ENCODE measurements around the gene ZNF865. TPM values are rescaled to one million over a fixed set of nuclear protein-coding genes. Genes with fewer than 3 reads are reported as not detected.

The ZNF865 gene
- total RNA-seq, 1 experiment from 2014 or later: 16.2 TPM

DNA sequence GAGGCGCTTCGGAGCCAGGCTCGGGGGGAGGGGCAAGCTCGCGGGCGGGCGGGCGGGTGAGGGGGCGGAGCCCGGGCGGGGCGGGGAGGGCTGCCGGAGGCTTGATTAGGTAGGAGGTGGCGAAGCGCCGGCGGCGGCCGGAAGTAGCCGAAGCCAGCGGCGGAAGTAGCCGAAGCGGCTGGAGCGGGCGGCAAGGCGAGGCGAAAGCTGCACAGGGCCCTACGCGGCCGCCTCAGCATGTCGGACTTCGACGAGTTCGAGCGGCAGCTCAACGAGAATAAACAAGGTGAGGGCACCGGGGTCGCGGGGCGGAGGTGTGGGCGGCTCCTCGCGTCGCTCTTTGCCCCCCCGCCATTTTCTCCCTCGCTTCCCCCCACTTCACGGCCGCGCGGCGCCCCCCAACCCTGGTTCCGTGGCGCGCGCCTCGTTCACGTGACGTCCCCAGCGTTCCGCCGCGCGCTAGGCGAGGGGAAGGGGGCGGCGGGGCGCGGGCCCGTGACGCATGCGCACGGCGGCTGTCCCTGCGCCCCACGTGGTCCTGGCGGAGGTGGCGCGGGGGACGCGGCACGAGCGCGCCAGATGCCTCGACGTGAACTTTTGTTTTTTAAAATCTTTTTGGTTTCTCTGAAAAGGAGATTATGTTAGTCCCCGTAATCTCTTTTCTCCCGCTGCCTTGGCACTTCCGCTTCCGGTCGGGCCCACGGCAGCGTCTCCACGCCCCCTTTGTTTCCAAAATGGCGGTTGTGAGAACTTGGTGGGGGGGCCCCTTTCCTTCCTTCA, 49.6 kb downstream of the ZNF865 start, which contains the start of gene U2AF2:
TSS of gene U2AF2 (plus strand) at position 168 of the 780 bp plus-strand sequence. CDS start at position 238, 70 bp downstream.
- Histone ChIP-seq H3K9me3 (ENCODE audit: control insufficient read depth in 1 of 2, insufficient read depth in 1 of 2, low read depth in 1 of 2, low read length in 2 of 2) (no peaks in the 10 kb centered on the region), H3K9me2 (ENCODE audit: insufficient read depth) (no peaks in the 10 kb centered on the region), H3K4me2 (ENCODE audit: low read length) (peak within 1 kb of the TSS; percentile 79), H2AFZ (ENCODE audit: low read depth, low read length, poor library complexity, severe bottlenecking) (no peak within 1 kb of the TSS), H4K20me1 (ENCODE audit: insufficient read depth) (no peaks in the 10 kb centered on the region; the same call in 1 of the 2 replicates), H3K36me3 (ENCODE audit: control insufficient read depth in 1 of 2, insufficient read depth in 2 of 2, low read length in 2 of 2) (peaks cover 9 to 14% of the 10 kb centered on the region in 2 experiments; a peak in 3 of 4 replicates), H3K9ac (ENCODE audit: low read length) (peak within 1 kb of the TSS; percentile 99), H3K27me3 (ENCODE audit: insufficient read depth, low read length) (no peaks in the 10 kb centered on the region), H3K4me3 (replicated peaks in 1 of 2; ENCODE audit: low read depth in 1 of 2, low read length in 2 of 2) (peak within 1 kb of the TSS; percentile 93 to 94), H3K27ac (ENCODE audit: low read depth, low read length) (peak within 1 kb of the TSS; percentile 99), H3K4me1 (ENCODE audit: control insufficient read depth in 1 of 2, insufficient read depth in 2 of 2, low read length in 2 of 2) (peaks cover 18 to 29% of the 10 kb centered on the region in 2 experiments; a peak in 3 of 4 replicates), H3K79me2 (ENCODE audit: insufficient read depth, low read length) (peaks cover 49% of the 10 kb centered on the region)
- BruUV-seq (replicated peaks): no TSS peak
- RAD21 ChIA-PET (ENCODE audit: low non-redundant PET in 1 of 2, low total read pairs in 2 of 2, uncharacterized antibody in 2 of 2, unreplicated experiment in 2 of 2): no interaction called here
- DNase-seq (ENCODE audit: low read depth, low spot score) (peak; percentile 87), ATAC-seq (peak; percentile 62)
- POLR2A ChIA-PET: interaction anchor here (0.7 to 2.4 kb wide), 14 partner anchors 9 to 1787 kb away, joined by 3 to 15 read pairs (median 4); partner anchors contain the start of genes FIZ1, MYADM, PPP1R12C and TMEM238
- CTCF ChIA-PET: interaction anchor here (0.6 to 1.6 kb wide), 14 partner anchors 12 to 678 kb away, joined by 3 to 24 read pairs (median 4); partner anchors contain the start of genes FIZ1, ZNF581, ZNF628 and ZNF865
- intact Hi-C loops (cut with micrococcal nuclease): no loop called here
- TF ChIP-seq, protein P1, sequence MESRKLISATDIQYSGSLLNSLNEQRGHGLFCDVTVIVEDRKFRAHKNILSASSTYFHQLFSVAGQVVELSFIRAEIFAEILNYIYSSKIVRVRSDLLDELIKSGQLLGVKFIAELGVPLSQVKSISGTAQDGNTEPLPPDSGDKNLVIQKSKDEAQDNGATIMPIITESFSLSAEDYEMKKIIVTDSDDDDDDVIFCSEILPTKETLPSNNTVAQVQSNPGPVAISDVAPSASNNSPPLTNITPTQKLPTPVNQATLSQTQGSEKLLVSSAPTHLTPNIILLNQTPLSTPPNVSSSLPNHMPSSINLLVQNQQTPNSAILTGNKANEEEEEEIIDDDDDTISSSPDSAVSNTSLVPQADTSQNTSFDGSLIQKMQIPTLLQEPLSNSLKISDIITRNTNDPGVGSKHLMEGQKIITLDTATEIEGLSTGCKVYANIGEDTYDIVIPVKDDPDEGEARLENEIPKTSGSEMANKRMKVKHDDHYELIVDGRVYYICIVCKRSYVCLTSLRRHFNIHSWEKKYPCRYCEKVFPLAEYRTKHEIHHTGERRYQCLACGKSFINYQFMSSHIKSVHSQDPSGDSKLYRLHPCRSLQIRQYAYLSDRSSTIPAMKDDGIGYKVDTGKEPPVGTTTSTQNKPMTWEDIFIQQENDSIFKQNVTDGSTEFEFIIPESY (IDR thresholded peaks at IDR 0.05; ENCODE audit: extremely low read depth, insufficient replicate concordance, low read length): no peak
- TF ChIP-seq YY1 (IDR thresholded peaks at IDR 0.05; ENCODE audit: extremely low read depth, insufficient replicate concordance, low read depth, low read length) (peak; percentile 94), ELF1 (IDR thresholded peaks at IDR 0.05; ENCODE audit: borderline replicate concordance, low read depth) (no peak; the same call in 1 of the 2 replicates), EGR1 (IDR thresholded peaks at IDR 0.05; ENCODE audit: low read depth) (no peak), JUND (IDR thresholded peaks at IDR 0.05) (no peak), RAD21 (IDR thresholded peaks at IDR 0.05; ENCODE audit: low read depth) (no peak), POLR2AphosphoS5 (IDR thresholded peaks at IDR 0.05; ENCODE audit: low read depth, low read length) (peak; percentile 86), SRF (IDR thresholded peaks at IDR 0.05; ENCODE audit: low read depth) (no peak), CBX3 (IDR thresholded peaks at IDR 0.05; ENCODE audit: low read depth) (no peak), POLR2A (IDR thresholded peaks at IDR 0.05; ENCODE audit: borderline replicate concordance, extremely low read depth, insufficient read depth, insufficient read length) (peak; percentile 59), SP1 (IDR thresholded peaks at IDR 0.05; ENCODE audit: low read depth) (no peak), FOSL1 (IDR thresholded peaks at IDR 0.05; ENCODE audit: low read depth) (no peak), EZH2 (IDR thresholded peaks at IDR 0.05) (no peak), CEBPB (IDR thresholded peaks at IDR 0.05; ENCODE audit: low read depth) (no peak), EZH2phosphoT487 (IDR thresholded peaks at IDR 0.05; ENCODE audit: borderline replicate concordance) (no peak)
- TF ChIP-seq, protein P2, sequence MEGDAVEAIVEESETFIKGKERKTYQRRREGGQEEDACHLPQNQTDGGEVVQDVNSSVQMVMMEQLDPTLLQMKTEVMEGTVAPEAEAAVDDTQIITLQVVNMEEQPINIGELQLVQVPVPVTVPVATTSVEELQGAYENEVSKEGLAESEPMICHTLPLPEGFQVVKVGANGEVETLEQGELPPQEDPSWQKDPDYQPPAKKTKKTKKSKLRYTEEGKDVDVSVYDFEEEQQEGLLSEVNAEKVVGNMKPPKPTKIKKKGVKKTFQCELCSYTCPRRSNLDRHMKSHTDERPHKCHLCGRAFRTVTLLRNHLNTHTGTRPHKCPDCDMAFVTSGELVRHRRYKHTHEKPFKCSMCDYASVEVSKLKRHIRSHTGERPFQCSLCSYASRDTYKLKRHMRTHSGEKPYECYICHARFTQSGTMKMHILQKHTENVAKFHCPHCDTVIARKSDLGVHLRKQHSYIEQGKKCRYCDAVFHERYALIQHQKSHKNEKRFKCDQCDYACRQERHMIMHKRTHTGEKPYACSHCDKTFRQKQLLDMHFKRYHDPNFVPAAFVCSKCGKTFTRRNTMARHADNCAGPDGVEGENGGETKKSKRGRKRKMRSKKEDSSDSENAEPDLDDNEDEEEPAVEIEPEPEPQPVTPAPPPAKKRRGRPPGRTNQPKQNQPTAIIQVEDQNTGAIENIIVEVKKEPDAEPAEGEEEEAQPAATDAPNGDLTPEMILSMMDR (IDR thresholded peaks at IDR 0.05 in 2 of 3, conservative IDR thresholded peaks at IDR 0.05 in 1 of 3; ENCODE audit: borderline replicate concordance in 1 of 3, insufficient read depth in 1 of 3, low read depth in 2 of 3, low read length in 2 of 3): no peak
- TF ChIP-seq, protein P3, sequence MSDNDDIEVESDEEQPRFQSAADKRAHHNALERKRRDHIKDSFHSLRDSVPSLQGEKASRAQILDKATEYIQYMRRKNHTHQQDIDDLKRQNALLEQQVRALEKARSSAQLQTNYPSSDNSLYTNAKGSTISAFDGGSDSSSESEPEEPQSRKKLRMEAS (IDR thresholded peaks at IDR 0.05): peak; percentile 95
- TF ChIP-seq, protein P4, sequence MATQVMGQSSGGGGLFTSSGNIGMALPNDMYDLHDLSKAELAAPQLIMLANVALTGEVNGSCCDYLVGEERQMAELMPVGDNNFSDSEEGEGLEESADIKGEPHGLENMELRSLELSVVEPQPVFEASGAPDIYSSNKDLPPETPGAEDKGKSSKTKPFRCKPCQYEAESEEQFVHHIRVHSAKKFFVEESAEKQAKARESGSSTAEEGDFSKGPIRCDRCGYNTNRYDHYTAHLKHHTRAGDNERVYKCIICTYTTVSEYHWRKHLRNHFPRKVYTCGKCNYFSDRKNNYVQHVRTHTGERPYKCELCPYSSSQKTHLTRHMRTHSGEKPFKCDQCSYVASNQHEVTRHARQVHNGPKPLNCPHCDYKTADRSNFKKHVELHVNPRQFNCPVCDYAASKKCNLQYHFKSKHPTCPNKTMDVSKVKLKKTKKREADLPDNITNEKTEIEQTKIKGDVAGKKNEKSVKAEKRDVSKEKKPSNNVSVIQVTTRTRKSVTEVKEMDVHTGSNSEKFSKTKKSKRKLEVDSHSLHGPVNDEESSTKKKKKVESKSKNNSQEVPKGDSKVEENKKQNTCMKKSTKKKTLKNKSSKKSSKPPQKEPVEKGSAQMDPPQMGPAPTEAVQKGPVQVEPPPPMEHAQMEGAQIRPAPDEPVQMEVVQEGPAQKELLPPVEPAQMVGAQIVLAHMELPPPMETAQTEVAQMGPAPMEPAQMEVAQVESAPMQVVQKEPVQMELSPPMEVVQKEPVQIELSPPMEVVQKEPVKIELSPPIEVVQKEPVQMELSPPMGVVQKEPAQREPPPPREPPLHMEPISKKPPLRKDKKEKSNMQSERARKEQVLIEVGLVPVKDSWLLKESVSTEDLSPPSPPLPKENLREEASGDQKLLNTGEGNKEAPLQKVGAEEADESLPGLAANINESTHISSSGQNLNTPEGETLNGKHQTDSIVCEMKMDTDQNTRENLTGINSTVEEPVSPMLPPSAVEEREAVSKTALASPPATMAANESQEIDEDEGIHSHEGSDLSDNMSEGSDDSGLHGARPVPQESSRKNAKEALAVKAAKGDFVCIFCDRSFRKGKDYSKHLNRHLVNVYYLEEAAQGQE (IDR thresholded peaks at IDR 0.05; ENCODE audit: low read depth): no peak
- TF ChIP-seq, protein P5, sequence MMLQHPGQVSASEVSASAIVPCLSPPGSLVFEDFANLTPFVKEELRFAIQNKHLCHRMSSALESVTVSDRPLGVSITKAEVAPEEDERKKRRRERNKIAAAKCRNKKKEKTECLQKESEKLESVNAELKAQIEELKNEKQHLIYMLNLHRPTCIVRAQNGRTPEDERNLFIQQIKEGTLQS (IDR thresholded peaks at IDR 0.05): no peak
